ENCODE results near the gene ZNF169. TPM values are rescaled to one million over a fixed set of nuclear protein-coding genes. Genes with fewer than 3 reads are reported as not detected.
"Not testable (repeated sequence)": the region's sequence is repeated elsewhere in the genome, so short reads cannot be mapped to it uniquely, and the experiment has no call there.

ZNF169 gene
- total and polyA plus RNA-seq, 4 donors: 6.4 to 10.1 (median 8.4) TPM

DNA sequence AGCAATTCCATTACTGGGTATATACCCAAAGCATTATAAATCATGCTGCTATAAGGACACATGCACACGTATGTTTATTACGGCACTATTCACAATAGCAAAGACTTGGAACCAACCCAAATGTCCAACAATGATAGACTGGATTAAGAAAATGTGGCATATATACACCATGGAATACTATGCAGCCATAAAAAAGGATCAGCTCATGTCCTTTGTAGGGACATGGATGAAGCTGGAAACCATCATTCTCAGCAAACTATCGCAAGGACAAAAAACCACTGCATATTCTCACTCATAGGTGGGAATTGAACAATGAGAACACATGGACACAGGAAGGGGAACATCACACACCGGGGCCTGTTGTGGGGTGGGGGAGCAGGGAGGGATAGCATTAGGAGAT lies 18.0 kb upstream of the ZNF169 start:
- H3K9me3 ChIP-seq (ENCODE audit: control insufficient read depth, insufficient read depth, low read length); H3K4me3 ChIP-seq (ENCODE audit: low read depth, low read length); DNase-seq (ENCODE audit: low read depth in 4 of 6, low spot score in 6 of 6); H3K4me1 ChIP-seq (ENCODE audit: control insufficient read depth, insufficient read depth, low read length); H3K27ac ChIP-seq (ENCODE audit: low read depth, low read length); H3K36me3 ChIP-seq (ENCODE audit: control insufficient read depth, insufficient read depth, low read length); H3K27me3 ChIP-seq (ENCODE audit: control insufficient read depth, insufficient read depth, low read length): not testable (repeated sequence)
- no CpG with 5 or more reads among the region's 4 CpGs for WGBS (ENCODE audit: insufficient coverage)

DNA sequence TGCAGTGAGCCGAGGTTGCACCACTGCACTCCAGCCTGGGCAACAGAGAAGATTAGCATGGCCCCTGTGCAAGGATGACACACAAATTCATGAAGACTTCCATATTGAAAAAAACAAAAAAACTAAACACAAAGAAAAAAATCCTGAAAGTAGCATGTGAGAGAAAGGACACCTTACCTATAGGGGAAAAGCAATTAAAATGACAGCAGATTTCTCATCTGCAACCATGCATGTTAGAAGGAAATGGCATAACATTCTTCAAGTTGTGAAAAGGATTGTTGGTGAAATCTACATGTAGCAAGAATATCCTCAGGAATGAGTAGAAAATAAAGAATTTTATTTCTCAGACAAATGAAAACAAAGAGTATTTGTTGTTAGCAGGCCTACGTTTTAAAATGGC lies 13.4 kb upstream of the ZNF169 start:
- WGBS (ENCODE audit: insufficient coverage): no CpG with 5 or more reads among the region's 2 CpGs
- Histone ChIP-seq H3K27ac (ENCODE audit: low read depth, low read length) (no peak overlapping the region), H3K36me3 (ENCODE audit: control insufficient read depth, insufficient read depth, low read length) (no peaks in the 10 kb centered on the region)

DNA sequence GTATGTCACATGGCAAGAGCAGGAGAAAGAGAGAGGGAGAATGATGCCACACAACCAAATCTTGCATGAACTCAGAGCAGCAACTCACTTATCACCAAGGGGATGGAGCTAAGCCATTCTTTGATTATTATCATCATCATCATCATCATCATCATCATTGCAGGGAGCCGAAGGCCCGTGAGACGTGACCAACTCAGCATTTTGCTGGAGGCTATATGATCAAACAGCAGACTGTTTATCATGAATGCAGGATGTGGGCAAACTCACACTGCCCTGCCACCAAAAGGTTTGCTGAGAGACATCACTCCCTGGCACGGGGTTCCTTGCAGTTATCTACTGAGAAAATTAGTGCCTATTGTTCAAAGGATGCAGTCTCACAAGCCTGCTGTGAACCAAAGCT lies 8.6 kb upstream of the ZNF169 start:
- no peak overlapping the region for H3K4me3 ChIP-seq (ENCODE audit: low read depth, low read length)
- DNase-seq (ENCODE audit: low read depth in 4 of 6, low spot score in 6 of 6): no peak
- no peaks in the 10 kb centered on the region for H3K9me3 ChIP-seq (ENCODE audit: control insufficient read depth, insufficient read depth, low read length)
- H3K36me3 ChIP-seq (ENCODE audit: control insufficient read depth, insufficient read depth, low read length): no peaks in the 10 kb centered on the region
- no peak overlapping the region for H3K27ac ChIP-seq (ENCODE audit: low read depth, low read length)
- H3K4me1 ChIP-seq (ENCODE audit: control insufficient read depth, insufficient read depth, low read length): no peaks in the 10 kb centered on the region
- H3K27me3 ChIP-seq (ENCODE audit: control insufficient read depth, insufficient read depth, low read length): no peaks in the 10 kb centered on the region
- WGBS (ENCODE audit: insufficient coverage): 0% methylated on average over 1 of the region's 4 CpGs

More for the DNA sequence above, 13.4 kb upstream of the ZNF169 start:
- Histone ChIP-seq H3K4me1 (ENCODE audit: control insufficient read depth, insufficient read depth, low read length) (no peaks in the 10 kb centered on the region), H3K4me3 (ENCODE audit: low read depth, low read length) (no peak overlapping the region), H3K9me3 (ENCODE audit: control insufficient read depth, insufficient read depth, low read length) (peaks cover 1% of the 10 kb centered on the region), H3K27me3 (ENCODE audit: control insufficient read depth, insufficient read depth, low read length) (no peaks in the 10 kb centered on the region)
- no peak for DNase-seq (ENCODE audit: low read depth in 4 of 6, low spot score in 6 of 6)

DNA sequence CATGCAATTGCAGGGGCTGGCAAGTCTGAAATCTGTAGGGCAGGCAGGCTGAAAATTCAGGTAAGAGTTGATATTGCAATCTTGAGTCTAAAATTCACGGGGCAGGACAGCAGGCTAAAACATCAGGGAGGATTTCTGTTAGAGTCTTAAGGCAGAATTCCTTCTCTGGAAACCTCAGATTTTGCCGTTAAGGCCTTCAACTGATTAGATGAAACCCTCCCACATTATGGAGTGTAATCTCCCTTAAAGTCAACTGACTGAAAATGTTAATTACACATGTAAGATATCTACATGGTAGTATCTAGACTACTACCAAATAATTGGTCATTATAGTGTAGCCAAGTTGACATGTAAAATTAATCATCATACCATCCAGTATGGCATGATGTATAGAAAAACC lies 3.1 kb upstream of the ZNF169 start:
- Histone ChIP-seq H3K9me3 (ENCODE audit: control insufficient read depth, insufficient read depth, low read length) (no peaks in the 10 kb centered on the region), H3K4me3 (ENCODE audit: low read depth, low read length) (no peak overlapping the region), H3K27ac (ENCODE audit: low read depth, low read length) (no peak overlapping the region), H3K4me1 (ENCODE audit: control insufficient read depth, insufficient read depth, low read length) (peaks cover 19% of the 10 kb centered on the region), H3K27me3 (ENCODE audit: control insufficient read depth, insufficient read depth, low read length) (no peaks in the 10 kb centered on the region), H3K36me3 (ENCODE audit: control insufficient read depth, insufficient read depth, low read length) (no peaks in the 10 kb centered on the region)
- DNase-seq (ENCODE audit: low read depth in 4 of 6, low spot score in 6 of 6): no peak
- no CpG with 5 or more reads among the region's 2 CpGs for WGBS (ENCODE audit: insufficient coverage)

DNA sequence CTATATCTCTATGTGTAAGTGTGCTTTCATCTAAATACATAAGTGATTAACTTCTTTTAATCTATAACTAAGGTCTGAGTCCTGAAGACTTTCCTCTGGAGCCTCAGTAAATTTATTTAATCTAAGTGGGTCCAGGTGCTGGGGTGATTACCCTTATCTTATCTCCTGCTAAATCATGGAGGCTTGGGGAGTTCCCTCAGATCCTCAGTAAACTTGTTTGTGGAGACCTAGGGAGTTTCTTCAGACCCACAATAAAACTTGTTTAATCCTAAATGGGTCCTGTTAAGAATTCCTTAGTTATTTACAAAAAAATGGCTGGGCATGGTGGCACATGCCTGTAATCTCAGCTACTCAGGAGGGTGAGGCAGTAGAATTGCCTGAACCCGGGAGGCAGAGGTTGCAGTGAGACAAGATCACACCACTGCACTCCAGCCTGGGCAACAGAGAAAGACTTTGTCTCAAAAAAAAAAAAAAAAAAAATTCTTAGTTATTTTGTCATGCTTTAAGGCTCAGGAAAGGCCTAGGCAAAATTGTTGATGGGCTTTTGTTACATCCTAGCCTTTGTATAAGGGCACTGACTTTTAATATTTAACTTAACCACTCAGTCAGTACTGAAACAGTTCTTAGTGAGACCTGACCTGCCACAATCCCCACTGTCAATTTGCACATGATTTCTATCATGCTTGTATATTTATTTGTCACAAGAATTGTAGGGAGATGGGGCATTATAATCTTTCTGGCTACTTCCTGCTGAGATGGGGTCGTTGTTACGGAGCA lies 6.7 kb downstream of the ZNF169 start:
- not testable (repeated sequence) for H3K36me3 ChIP-seq (ENCODE audit: control insufficient read depth, insufficient read depth, low read length); H3K27ac ChIP-seq (ENCODE audit: low read depth, low read length); H3K9me3 ChIP-seq (ENCODE audit: control insufficient read depth, insufficient read depth, low read length); H3K4me1 ChIP-seq (ENCODE audit: control insufficient read depth, insufficient read depth, low read length); H3K4me3 ChIP-seq (ENCODE audit: low read depth, low read length); DNase-seq (ENCODE audit: low read depth in 4 of 6, low spot score in 6 of 6); H3K27me3 ChIP-seq (ENCODE audit: control insufficient read depth, insufficient read depth, low read length)
- no CpG with 5 or more reads among the region's 3 CpGs for WGBS (ENCODE audit: insufficient coverage)

DNA sequence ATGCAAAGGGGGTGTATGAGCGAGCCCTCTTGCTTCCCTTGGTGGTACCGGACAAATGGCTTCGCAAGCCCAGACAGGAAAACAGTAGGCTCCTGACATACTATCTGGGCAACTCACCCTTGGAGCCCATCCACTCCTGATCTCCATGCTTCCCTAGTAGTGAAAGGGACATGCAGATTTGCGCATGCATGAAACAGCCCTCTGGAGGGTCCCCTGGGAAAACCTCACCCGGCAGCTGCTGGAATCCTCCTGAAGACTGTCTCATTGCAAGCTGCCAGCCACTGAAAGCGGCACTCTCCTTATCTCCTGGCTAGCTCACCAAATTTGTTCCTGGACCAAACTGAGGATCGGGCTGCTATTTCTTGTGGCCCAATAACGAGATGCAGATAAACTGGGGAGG lies 10.2 kb downstream of the ZNF169 start:
- WGBS (ENCODE audit: insufficient coverage): 97% methylated on average over 6 of the region's 8 CpGs
- Histone ChIP-seq H3K4me3 (ENCODE audit: low read depth, low read length) (no peak overlapping the region), H3K9me3 (ENCODE audit: control insufficient read depth, insufficient read depth, low read length) (no peaks in the 10 kb centered on the region), H3K36me3 (ENCODE audit: control insufficient read depth, insufficient read depth, low read length) (no peaks in the 10 kb centered on the region), H3K4me1 (ENCODE audit: control insufficient read depth, insufficient read depth, low read length) (no peaks in the 10 kb centered on the region), H3K27me3 (ENCODE audit: control insufficient read depth, insufficient read depth, low read length) (no peaks in the 10 kb centered on the region), H3K27ac (ENCODE audit: low read depth, low read length) (no peak overlapping the region)
- no peak for DNase-seq (ENCODE audit: low read depth in 4 of 6, low spot score in 6 of 6)

DNA sequence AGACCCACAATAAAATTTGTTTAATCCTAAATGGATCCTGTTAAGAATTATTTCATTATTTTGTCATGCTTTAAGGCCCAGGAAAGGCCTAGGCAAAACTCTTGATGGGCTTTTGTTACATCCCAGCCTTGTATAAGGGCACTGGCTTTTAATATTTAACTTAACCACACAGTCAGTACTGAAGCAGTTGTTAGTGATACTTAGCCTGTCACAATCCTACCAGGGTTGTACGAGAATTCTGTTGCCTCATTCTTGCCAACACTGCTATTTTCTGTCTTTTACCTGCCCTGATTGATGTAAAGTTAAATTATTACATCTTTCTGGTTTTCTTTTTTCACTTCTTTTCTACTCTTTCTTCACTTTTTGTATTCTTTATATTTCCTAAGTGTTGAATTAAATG lies 10.9 kb downstream of the ZNF169 start:
- Histone ChIP-seq H3K27ac (ENCODE audit: low read depth, low read length) (no peak overlapping the region), H3K4me1 (ENCODE audit: control insufficient read depth, insufficient read depth, low read length) (no peaks in the 10 kb centered on the region), H3K4me3 (ENCODE audit: low read depth, low read length) (no peak overlapping the region), H3K27me3 (ENCODE audit: control insufficient read depth, insufficient read depth, low read length) (no peaks in the 10 kb centered on the region), H3K9me3 (ENCODE audit: control insufficient read depth, insufficient read depth, low read length) (no peaks in the 10 kb centered on the region), H3K36me3 (ENCODE audit: control insufficient read depth, insufficient read depth, low read length) (no peaks in the 10 kb centered on the region)
- WGBS (ENCODE audit: insufficient coverage): no CpG with 5 or more reads among the region's 1 CpG
- no peak for DNase-seq (ENCODE audit: low read depth in 4 of 6, low spot score in 6 of 6)

DNA sequence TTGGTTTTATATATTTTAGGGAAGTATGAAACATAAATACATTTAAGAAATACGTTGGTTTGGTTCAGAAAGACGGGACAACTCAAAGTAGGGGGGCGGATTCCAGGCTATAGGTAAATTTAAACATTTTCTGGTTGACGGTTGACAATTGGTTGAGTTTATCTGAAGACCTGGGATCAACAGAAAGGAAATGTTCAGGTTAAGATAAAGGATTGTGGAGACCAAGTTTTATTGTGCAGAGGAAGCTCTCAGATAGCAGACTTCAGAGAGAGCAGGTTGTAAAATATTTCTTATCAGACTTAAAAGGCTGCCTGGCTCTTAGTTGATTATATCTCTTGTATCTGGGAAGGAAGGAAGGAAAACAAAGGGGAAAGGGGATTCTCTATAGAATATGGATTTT lies 17.9 kb downstream of the ZNF169 start:
- not testable (repeated sequence) for DNase-seq (ENCODE audit: low read depth in 4 of 6, low spot score in 6 of 6); H3K9me3 ChIP-seq (ENCODE audit: control insufficient read depth, insufficient read depth, low read length); H3K27me3 ChIP-seq (ENCODE audit: control insufficient read depth, insufficient read depth, low read length); H3K36me3 ChIP-seq (ENCODE audit: control insufficient read depth, insufficient read depth, low read length); H3K27ac ChIP-seq (ENCODE audit: low read depth, low read length); H3K4me1 ChIP-seq (ENCODE audit: control insufficient read depth, insufficient read depth, low read length); H3K4me3 ChIP-seq (ENCODE audit: low read depth, low read length)
- 100% methylated on average over 3 of the region's 4 CpGs for WGBS (ENCODE audit: insufficient coverage)

DNA sequence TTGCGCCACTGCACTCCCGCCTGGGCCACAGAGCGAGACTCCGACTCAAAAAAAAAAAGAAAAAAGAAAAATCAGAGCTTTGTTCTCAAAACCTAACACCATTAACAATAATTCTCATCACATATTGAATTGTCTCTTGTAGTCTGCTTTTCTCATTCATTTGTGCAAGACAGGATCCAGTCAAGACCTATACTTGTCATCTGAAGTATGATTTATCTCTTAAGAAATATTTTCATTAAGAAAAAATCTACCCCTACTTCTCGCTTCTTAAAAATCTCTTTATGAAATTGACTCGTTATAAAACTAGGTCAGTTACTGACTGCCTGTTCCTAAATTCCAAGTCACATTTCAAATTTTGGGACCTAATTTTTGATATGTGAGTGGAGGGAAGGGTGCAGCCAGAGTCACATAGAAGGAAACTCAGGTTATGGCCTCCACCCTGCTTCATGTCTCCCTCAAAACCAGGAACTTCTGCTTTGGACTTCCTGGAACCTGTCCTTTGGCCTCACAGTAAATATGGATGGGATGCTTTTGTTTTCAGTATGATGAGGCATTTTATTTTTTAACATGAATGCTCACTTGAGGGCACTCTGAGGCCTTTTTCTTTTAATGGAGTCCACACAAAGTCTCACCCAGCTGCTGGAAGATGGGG lies 18.9 kb downstream of the ZNF169 start:
- H3K9me3 ChIP-seq (ENCODE audit: control insufficient read depth, insufficient read depth, low read length): no peaks in the 10 kb centered on the region
- no peak for DNase-seq (ENCODE audit: low read depth in 4 of 6, low spot score in 6 of 6)
- no peak overlapping the region for H3K4me3 ChIP-seq (ENCODE audit: low read depth, low read length)
- no peaks in the 10 kb centered on the region for H3K4me1 ChIP-seq (ENCODE audit: control insufficient read depth, insufficient read depth, low read length)
- peaks cover 3% of the 10 kb centered on the region for H3K36me3 ChIP-seq (ENCODE audit: control insufficient read depth, insufficient read depth, low read length)
- WGBS (ENCODE audit: insufficient coverage): no CpG with 5 or more reads among the region's 6 CpGs
- H3K27me3 ChIP-seq (ENCODE audit: control insufficient read depth, insufficient read depth, low read length): no peaks in the 10 kb centered on the region
- H3K27ac ChIP-seq (ENCODE audit: low read depth, low read length): no peak overlapping the region

DNA sequence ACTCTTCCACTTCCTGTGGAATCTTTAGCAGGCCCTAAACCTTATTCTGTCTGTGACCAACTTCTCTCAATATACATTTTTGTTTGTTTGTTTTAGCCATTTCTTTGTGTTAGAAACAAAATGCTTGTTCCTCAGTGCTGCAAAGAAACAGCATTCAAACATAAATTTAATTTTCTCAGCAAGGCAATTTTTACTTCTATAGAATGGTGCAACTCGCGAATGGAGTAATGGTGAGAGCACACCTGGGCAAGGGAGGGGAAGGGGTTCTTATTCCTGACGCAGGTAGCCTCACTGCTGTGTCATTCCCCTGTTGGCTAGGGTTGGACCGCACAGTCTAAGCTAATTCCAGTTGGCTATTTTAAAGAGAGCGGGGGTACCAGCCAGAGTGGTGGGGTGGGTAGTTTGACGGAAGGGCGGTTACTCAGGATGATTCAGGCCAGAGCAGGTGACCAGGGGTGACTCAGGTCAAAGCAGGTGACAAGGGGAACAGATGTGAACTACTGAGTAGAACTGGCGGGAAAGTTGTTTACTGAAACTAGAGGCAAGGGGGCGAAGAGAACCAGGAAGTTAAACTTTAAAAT lies 21.4 kb downstream of the ZNF169 start:
- Histone ChIP-seq H3K9me3 (ENCODE audit: control insufficient read depth, insufficient read depth, low read length) (peaks cover 2% of the 10 kb centered on the region), H3K4me3 (ENCODE audit: low read depth, low read length) (no peak overlapping the region), H3K27me3 (ENCODE audit: control insufficient read depth, insufficient read depth, low read length) (no peaks in the 10 kb centered on the region), H3K36me3 (ENCODE audit: control insufficient read depth, insufficient read depth, low read length) (peaks cover 3% of the 10 kb centered on the region), H3K4me1 (ENCODE audit: control insufficient read depth, insufficient read depth, low read length) (no peaks in the 10 kb centered on the region), H3K27ac (ENCODE audit: low read depth, low read length) (no peak overlapping the region)
- WGBS (ENCODE audit: insufficient coverage): 97% methylated on average over 7 of the region's 9 CpGs
- no peak for DNase-seq (ENCODE audit: low read depth in 4 of 6, low spot score in 6 of 6)

All from spinal cord (tissue), 10 donors.